GM21717 (cell line): Measurements from ENCODE around the gene PNMT.
A peak's percentile ranks its signal among the peaks of the same experiment; 100 is the strongest.

Experiments
- ATAC-seq: cut with Tn5 transposase; IDR thresholded peaks from one replicate; pipeline ENCODE4 v1.9.1; 2021; ENCODE audit warnings: mild to moderate bottlenecking, moderate library complexity; ENCODE audit not compliant: unreplicated experiment

The PNMT gene

GRCh38 chr17:39667945-39668924 lies at the start of gene PNMT:
PNMT (plus strand) TSS chr17:39668453; CDS start chr17:39668476, 23 bp downstream.
- ATAC-seq, result no peak

GRCh38 chr17:39618956-39619785 lies 49.1 kb upstream of the PNMT start:
- ATAC-seq, result no peak

- no peak for ATAC-seq
Observed at GRCh38 chr17:39619786-39620101, 48.5 kb upstream of the PNMT start.

- ATAC-seq, result peak; percentile 61
Observed at GRCh38 chr17:39621523-39622379, 46.5 kb upstream of the PNMT start.

GRCh38 chr17:39622380-39623006 lies 45.8 kb upstream of the PNMT start:
- ATAC-seq, result no peak

GRCh38 chr17:39623356-39623950 lies 44.8 kb upstream of the PNMT start:
- ATAC-seq, result no peak

- ATAC-seq, result no peak
Observed at GRCh38 chr17:39624313-39624712, 43.9 kb upstream of the PNMT start.

- ATAC-seq, result no peak
Observed at GRCh38 chr17:39625198-39625785, 43.0 kb upstream of the PNMT start.

GRCh38 chr17:39626171-39627046 lies 41.8 kb upstream of the PNMT start, which contains the start of gene PPP1R1B:
PPP1R1B (plus strand) TSS chr17:39626952; CDS start chr17:39627393, 441 bp downstream.
- ATAC-seq, result no peak

GRCh38 chr17:39627047-39627711 lies 41.1 kb upstream of the PNMT start:
- ATAC-seq, result no peak

GRCh38 chr17:39627712-39628516 lies 40.3 kb upstream of the PNMT start:
- ATAC-seq, result no peak

- ATAC-seq, result no peak
Observed at GRCh38 chr17:39628655-39629493, 39.4 kb upstream of the PNMT start.

- no peak for ATAC-seq
Observed at GRCh38 chr17:39629494-39629880, 38.8 kb upstream of the PNMT start.

- ATAC-seq, result no peak
Observed at GRCh38 chr17:39629898-39630297, 38.4 kb upstream of the PNMT start.

- no peak for ATAC-seq
Observed at GRCh38 chr17:39631403-39631802, 36.9 kb upstream of the PNMT start.
